Measurements from ENCODE around the gene ZNF519.

Gene ZNF519

DNA sequence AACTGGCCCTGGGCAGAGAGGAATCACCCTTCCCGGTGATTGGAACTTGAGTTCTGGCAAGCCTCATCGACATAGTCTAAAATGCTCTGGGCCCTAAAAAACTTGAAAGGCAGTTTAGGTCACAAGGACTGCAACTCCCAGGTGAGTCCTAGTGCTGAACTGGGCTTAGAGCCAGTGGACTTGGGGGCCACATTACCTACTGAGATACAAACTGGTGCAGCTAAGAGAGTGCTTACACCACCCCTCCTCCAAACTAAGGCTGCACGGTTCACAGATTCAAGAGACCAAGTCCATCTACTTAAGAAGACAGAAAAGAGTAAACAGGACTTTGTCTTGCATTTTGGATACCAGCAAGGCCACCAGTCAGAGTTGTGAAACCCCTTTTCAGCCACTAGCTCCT lies 25.3 kb downstream of the ZNF519 start:
- no peak overlapping the region for H2BK5ac ChIP-seq (ENCODE audit: low read length)
- H3K4ac ChIP-seq (ENCODE audit: low read depth, low read length), result no peak overlapping the region
- H3K36me3 ChIP-seq (ENCODE audit: control insufficient read depth, insufficient read depth, low read length), result no peaks in the 10 kb centered on the region
- H3K27me3 ChIP-seq (ENCODE audit: insufficient read depth, low read length, poor library complexity), result no peaks in the 10 kb centered on the region
- no peak overlapping the region for H3K18ac ChIP-seq (ENCODE audit: low read length)
- H3K4me3 ChIP-seq (ENCODE audit: low read length), result no peak overlapping the region
- H3K4me1 ChIP-seq (ENCODE audit: control insufficient read depth, low read depth, low read length), result no peaks in the 10 kb centered on the region
- no peak overlapping the region for H2BK15ac ChIP-seq (replicated peaks; ENCODE audit: low read depth)
- no CpG with 5 or more reads among the region's 3 CpGs for WGBS (ENCODE audit: extremely low coverage, insufficient coverage, low lambda C conversion rate)
- H2AK5ac ChIP-seq (ENCODE audit: low read length), result no peak overlapping the region
- H3K23ac ChIP-seq (ENCODE audit: low read length), result no peak overlapping the region
- DNase-seq, result no peak
- no peak overlapping the region for H4K5ac ChIP-seq (ENCODE audit: low read length)
- H3K4me2 ChIP-seq (ENCODE audit: low read length), result no peak overlapping the region
- H3K79me2 ChIP-seq (ENCODE audit: control insufficient read depth, insufficient read depth, low read length), result peaks cover 11% of the 10 kb centered on the region
- no peak overlapping the region for H3K56ac ChIP-seq (ENCODE audit: low read length)
- no peak overlapping the region for H3K27ac ChIP-seq (ENCODE audit: low read depth, low read length)
- no peak overlapping the region for H2BK120ac ChIP-seq (ENCODE audit: low read depth, low read length)
- H3K9ac ChIP-seq (ENCODE audit: low read length), result no peak overlapping the region
- H3K79me1 ChIP-seq (ENCODE audit: low read length), result peaks cover 6% of the 10 kb centered on the region
- H4K8ac ChIP-seq (ENCODE audit: low read depth, low read length), result no peak overlapping the region

- peak; percentile 80 for DNase-seq
- H3K23ac ChIP-seq (ENCODE audit: low read length), result no peak overlapping the region
- no peaks in the 10 kb centered on the region for H3K4me1 ChIP-seq (ENCODE audit: control insufficient read depth, low read depth, low read length)
- no peak overlapping the region for H3K27ac ChIP-seq (ENCODE audit: low read depth, low read length)
- WGBS (ENCODE audit: extremely low coverage, insufficient coverage, low lambda C conversion rate), result no CpG with 5 or more reads among the region's 5 CpGs
- no peak overlapping the region for H3K4me3 ChIP-seq (ENCODE audit: low read length)
- H3K79me1 ChIP-seq (ENCODE audit: low read length), result peaks cover 9% of the 10 kb centered on the region
- no peak overlapping the region for H3K4me2 ChIP-seq (ENCODE audit: low read length)
- no peak overlapping the region for H3K18ac ChIP-seq (ENCODE audit: low read length)
- no peak overlapping the region for H3K9ac ChIP-seq (ENCODE audit: low read length)
- H4K5ac ChIP-seq (ENCODE audit: low read length), result no peak overlapping the region
- no peak overlapping the region for H3K4ac ChIP-seq (ENCODE audit: low read depth, low read length)
- H2BK15ac ChIP-seq (replicated peaks; ENCODE audit: low read depth), result no peak overlapping the region
- no peak overlapping the region for H2BK120ac ChIP-seq (ENCODE audit: low read depth, low read length)
- no peak overlapping the region for H2AK5ac ChIP-seq (ENCODE audit: low read length)
- no peak overlapping the region for H2BK5ac ChIP-seq (ENCODE audit: low read length)
- no peak overlapping the region for H4K8ac ChIP-seq (ENCODE audit: low read depth, low read length)
- no peaks in the 10 kb centered on the region for H3K27me3 ChIP-seq (ENCODE audit: insufficient read depth, low read length, poor library complexity)
- peaks cover 2% of the 10 kb centered on the region for H3K36me3 ChIP-seq (ENCODE audit: control insufficient read depth, insufficient read depth, low read length)
- peaks cover 7% of the 10 kb centered on the region for H3K79me2 ChIP-seq (ENCODE audit: control insufficient read depth, insufficient read depth, low read length)
- no peak overlapping the region for H3K56ac ChIP-seq (ENCODE audit: low read length)
These were observed 27.1 kb downstream of the ZNF519 start for GRCh38 chr18:14104906-14105748.

- Histone ChIP-seq H2BK120ac (ENCODE audit: low read depth, low read length) (no peak overlapping the region), H3K4ac (ENCODE audit: low read depth, low read length) (no peak overlapping the region), H3K9ac (ENCODE audit: low read length) (no peak overlapping the region), H3K23ac (ENCODE audit: low read length) (no peak overlapping the region), H3K79me1 (ENCODE audit: low read length) (peaks cover 9% of the 10 kb centered on the region), H3K27me3 (ENCODE audit: insufficient read depth, low read length, poor library complexity) (no peaks in the 10 kb centered on the region), H2AK5ac (ENCODE audit: low read length) (no peak overlapping the region), H3K18ac (ENCODE audit: low read length) (no peak overlapping the region), H4K5ac (ENCODE audit: low read length) (no peak overlapping the region), H3K4me2 (ENCODE audit: low read length) (no peak overlapping the region), H3K27ac (ENCODE audit: low read depth, low read length) (no peak overlapping the region), H3K36me3 (ENCODE audit: control insufficient read depth, insufficient read depth, low read length) (peaks cover 2% of the 10 kb centered on the region), H3K4me3 (ENCODE audit: low read length) (no peak overlapping the region), H2BK5ac (ENCODE audit: low read length) (no peak overlapping the region), H4K8ac (ENCODE audit: low read depth, low read length) (no peak overlapping the region), H3K56ac (ENCODE audit: low read length) (no peak overlapping the region), H3K4me1 (ENCODE audit: control insufficient read depth, low read depth, low read length) (no peaks in the 10 kb centered on the region), H2BK15ac (replicated peaks; ENCODE audit: low read depth) (no peak overlapping the region), H3K79me2 (ENCODE audit: control insufficient read depth, insufficient read depth, low read length) (peaks cover 7% of the 10 kb centered on the region)
- no peak for DNase-seq
- WGBS (ENCODE audit: extremely low coverage, insufficient coverage, low lambda C conversion rate), result no CpG with 5 or more reads among the region's 2 CpGs
These were observed 28.0 kb downstream of the ZNF519 start for GRCh38 chr18:14104201-14104600.

GRCh38 chr18:14100503-14101286 lies 31.5 kb downstream of the ZNF519 start:
- H3K79me1 ChIP-seq (ENCODE audit: low read length), result peaks cover 3% of the 10 kb centered on the region
- no peaks in the 10 kb centered on the region for H3K27me3 ChIP-seq (ENCODE audit: insufficient read depth, low read length, poor library complexity)
- H2BK15ac ChIP-seq (replicated peaks; ENCODE audit: low read depth), result no peak overlapping the region
- no peak overlapping the region for H4K8ac ChIP-seq (ENCODE audit: low read depth, low read length)
- no peak overlapping the region for H3K9ac ChIP-seq (ENCODE audit: low read length)
- H3K27ac ChIP-seq (ENCODE audit: low read depth, low read length), result no peak overlapping the region
- H3K18ac ChIP-seq (ENCODE audit: low read length), result no peak overlapping the region
- no peaks in the 10 kb centered on the region for H3K79me2 ChIP-seq (ENCODE audit: control insufficient read depth, insufficient read depth, low read length)
- no peak overlapping the region for H3K23ac ChIP-seq (ENCODE audit: low read length)
- no peaks in the 10 kb centered on the region for H3K4me1 ChIP-seq (ENCODE audit: control insufficient read depth, low read depth, low read length)
- H3K56ac ChIP-seq (ENCODE audit: low read length), result no peak overlapping the region
- H3K4me3 ChIP-seq (ENCODE audit: low read length), result no peak overlapping the region
- H3K4me2 ChIP-seq (ENCODE audit: low read length), result no peak overlapping the region
- no CpG with 5 or more reads among the region's 4 CpGs for WGBS (ENCODE audit: extremely low coverage, insufficient coverage, low lambda C conversion rate)
- H4K5ac ChIP-seq (ENCODE audit: low read length), result no peak overlapping the region
- no peak overlapping the region for H3K4ac ChIP-seq (ENCODE audit: low read depth, low read length)
- DNase-seq, result no peak
- H2BK120ac ChIP-seq (ENCODE audit: low read depth, low read length), result no peak overlapping the region
- H3K36me3 ChIP-seq (ENCODE audit: control insufficient read depth, insufficient read depth, low read length), result peaks cover 2% of the 10 kb centered on the region
- H2BK5ac ChIP-seq (ENCODE audit: low read length), result no peak overlapping the region
- H2AK5ac ChIP-seq (ENCODE audit: low read length), result no peak overlapping the region

- Histone ChIP-seq H3K4me2 (ENCODE audit: low read length) (no peak overlapping the region), H2BK15ac (replicated peaks; ENCODE audit: low read depth) (no peak overlapping the region), H3K79me2 (ENCODE audit: control insufficient read depth, insufficient read depth, low read length) (no peaks in the 10 kb centered on the region), H3K4me3 (ENCODE audit: low read length) (no peak overlapping the region), H2BK120ac (ENCODE audit: low read depth, low read length) (no peak overlapping the region), H4K8ac (ENCODE audit: low read depth, low read length) (no peak overlapping the region), H4K5ac (ENCODE audit: low read length) (no peak overlapping the region), H2BK5ac (ENCODE audit: low read length) (no peak overlapping the region), H3K79me1 (ENCODE audit: low read length) (peaks cover 3% of the 10 kb centered on the region), H3K56ac (ENCODE audit: low read length) (no peak overlapping the region), H3K27ac (ENCODE audit: low read depth, low read length) (no peak overlapping the region), H3K9ac (ENCODE audit: low read length) (no peak overlapping the region), H3K4me1 (ENCODE audit: control insufficient read depth, low read depth, low read length) (no peaks in the 10 kb centered on the region), H3K23ac (ENCODE audit: low read length) (no peak overlapping the region), H3K18ac (ENCODE audit: low read length) (no peak overlapping the region), H2AK5ac (ENCODE audit: low read length) (no peak overlapping the region), H3K27me3 (ENCODE audit: insufficient read depth, low read length, poor library complexity) (no peaks in the 10 kb centered on the region), H3K4ac (ENCODE audit: low read depth, low read length) (no peak overlapping the region), H3K36me3 (ENCODE audit: control insufficient read depth, insufficient read depth, low read length) (peaks cover 2% of the 10 kb centered on the region)
- WGBS (ENCODE audit: extremely low coverage, insufficient coverage, low lambda C conversion rate), result no CpG with 5 or more reads among the region's 6 CpGs
- no peak for DNase-seq
These were observed 33.8 kb downstream of the ZNF519 start for GRCh38 chr18:14098428-14098827.
